CD4-positive, alpha-beta T cell (primary cell): Measurements from ENCODE around the gene CINP. TPM values are rescaled to one million over a fixed set of nuclear protein-coding genes. Genes with fewer than 3 reads are reported as not detected.

Experiments used
- ATAC-seq: fragments of 200-7000 bp; cut with Tn5 transposase; one replicate; pipeline ENCODE4 v1.10.0; 2022; ENCODE audit warnings: mild to moderate bottlenecking; ENCODE audit not compliant: poor library complexity
- CTCF ChIA-PET: fragments of 350-600 bp; sonication (Branson Sonifier 250); formaldehyde crosslinking; loops from one replicate; lab custom pipeline; 2021; ENCODE audit warnings: antibody characterized with exemption, inconsistent platforms; lab: Charles Lee
- POLR2A ChIA-PET: fragments of 350-600 bp; sonication (Branson Sonifier 250); formaldehyde crosslinking; loops from one replicate; lab custom pipeline; 2021; ENCODE audit warnings: antibody characterized with exemption, inconsistent platforms; lab: Charles Lee
- DNase-seq, 14 experiments: peaks; one replicate each; pipeline ENCODE4 v3.0.0-alpha.2; 2013 to 2020; ENCODE audit warnings: mixed read lengths in 2 of 14
- H3K27ac ChIP-seq, 2 donors: one replicate each; pipeline versions ENCODE4 v1.5.1 to v1.7.0; 2013; ENCODE audit warnings: low read length in 2 of 2, low read depth in 1 of 2, mild to moderate bottlenecking in 1 of 2
- H3K27me3 ChIP-seq, 2 experiments: 1 replicate in 1 of 2; 2 replicates in 1 of 2; pipeline versions ENCODE4 v1.6.1 to v1.7.0; 2013; ENCODE audit warnings: low read length in 2 of 2, control low read depth in 1 of 2, mild to moderate bottlenecking in 1 of 2, moderate library complexity in 1 of 2; ENCODE audit not compliant: insufficient read depth in 2 of 2, control insufficient read depth in 1 of 2
- H3K36me3 ChIP-seq: one replicate; pipeline ENCODE4 v1.6.1; 2013; ENCODE audit warnings: low read length, control low read depth; ENCODE audit not compliant: insufficient read depth
- H3K4me1 ChIP-seq: one replicate; pipeline ENCODE4 v1.6.1; 2013; ENCODE audit warnings: low read length, control low read depth; ENCODE audit not compliant: insufficient read depth
- H3K4me3 ChIP-seq: one replicate; pipeline ENCODE4 v1.5.1; 2013; ENCODE audit warnings: mild to moderate bottlenecking, low read length, moderate library complexity
- H3K9me3 ChIP-seq, 2 experiments: 1 replicate in 1 of 2; 2 replicates in 1 of 2; pipeline versions ENCODE4 v1.6.1 to v1.7.0; 2013; ENCODE audit warnings: low read length in 2 of 2, mild to moderate bottlenecking in 2 of 2, control low read depth in 1 of 2, moderate library complexity in 1 of 2; ENCODE audit not compliant: control insufficient read depth in 1 of 2, insufficient read depth in 1 of 2
- H3K27ac Mint-ChIP-seq: one replicate; pipeline ENCODE4 v1.8.0; 2020; ENCODE audit warnings: mixed read lengths
- H3K27me3 Mint-ChIP-seq: one replicate; pipeline ENCODE4 v1.8.0; 2021; ENCODE audit warnings: mixed read lengths
- H3K36me3 Mint-ChIP-seq: one replicate; pipeline ENCODE4 v1.8.0; 2021; ENCODE audit warnings: low read depth, mixed read lengths
- H3K4me1 Mint-ChIP-seq: one replicate; pipeline ENCODE4 v1.8.0; 2021; ENCODE audit warnings: low read depth, mixed read lengths
- H3K4me3 Mint-ChIP-seq: one replicate; pipeline ENCODE4 v1.8.0; 2020; ENCODE audit warnings: mild to moderate bottlenecking, mixed read lengths
- H3K9me3 Mint-ChIP-seq: one replicate; pipeline ENCODE4 v1.8.0; 2020; ENCODE audit warnings: mixed read lengths
- intact Hi-C, 2 experiments: fragments of 100-400 bp; cut with DNase I in 1 of 2; cut with micrococcal nuclease in 1 of 2; formaldehyde crosslinking; loops; one replicate each; pipeline versions ENCODE4 v1.15.1 to v1.9.0; 2023 to 2025; cut with DNase I, micrococcal nuclease
- total RNA-seq, 174 experiments: library from RNA in 2 of 174; stranded (reverse) in 2 of 174; gene quantifications; one replicate each; pipeline ENCODE4 v1.2.3 and lab custom pipeline; 2021 to 2026
- TF ChIP-seq, protein P1 (sequence below): fragments of 200-600 bp; IDR thresholded peaks from one replicate; pipeline ENCODE4 v1.8.0; 2022; ENCODE audit warnings: antibody characterized with exemption, mild to moderate bottlenecking

CINP gene
- total RNA-seq, 2 experiments from 2014 or later: 12.6 to 14.5 TPM

DNA sequence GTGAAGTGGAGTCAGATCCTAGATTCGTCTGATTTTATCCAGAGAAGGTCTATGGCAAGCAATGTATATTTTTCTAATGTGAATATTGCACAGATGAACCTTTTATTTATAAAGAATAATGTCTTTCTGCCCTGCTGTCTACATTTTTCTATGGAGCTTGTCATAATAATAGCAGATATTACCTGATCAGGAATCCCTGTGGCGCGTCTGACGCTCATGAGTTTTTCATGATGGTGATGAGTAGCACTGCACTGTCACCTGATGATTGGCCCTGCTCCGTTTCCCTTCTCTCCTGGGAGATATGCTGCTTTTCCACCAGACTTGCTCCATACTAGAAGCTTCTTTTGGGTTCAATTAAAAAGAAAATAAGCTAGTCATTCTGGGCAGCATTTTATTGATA lies 20.5 kb downstream of the CINP start:
- Mint-ChIP-seq H3K4me3 (no peak overlapping the region), H3K27ac (no peak overlapping the region), H3K9me3 (no peaks in the 10 kb centered on the region), H3K36me3 (peaks cover 63% of the 10 kb centered on the region), H3K27me3 (no peaks in the 10 kb centered on the region), H3K4me1 (no peaks in the 10 kb centered on the region)
- H3K4me1 ChIP-seq: no peaks in the 10 kb centered on the region
- intact Hi-C loops: no loop called here
- TF ChIP-seq, protein P1, sequence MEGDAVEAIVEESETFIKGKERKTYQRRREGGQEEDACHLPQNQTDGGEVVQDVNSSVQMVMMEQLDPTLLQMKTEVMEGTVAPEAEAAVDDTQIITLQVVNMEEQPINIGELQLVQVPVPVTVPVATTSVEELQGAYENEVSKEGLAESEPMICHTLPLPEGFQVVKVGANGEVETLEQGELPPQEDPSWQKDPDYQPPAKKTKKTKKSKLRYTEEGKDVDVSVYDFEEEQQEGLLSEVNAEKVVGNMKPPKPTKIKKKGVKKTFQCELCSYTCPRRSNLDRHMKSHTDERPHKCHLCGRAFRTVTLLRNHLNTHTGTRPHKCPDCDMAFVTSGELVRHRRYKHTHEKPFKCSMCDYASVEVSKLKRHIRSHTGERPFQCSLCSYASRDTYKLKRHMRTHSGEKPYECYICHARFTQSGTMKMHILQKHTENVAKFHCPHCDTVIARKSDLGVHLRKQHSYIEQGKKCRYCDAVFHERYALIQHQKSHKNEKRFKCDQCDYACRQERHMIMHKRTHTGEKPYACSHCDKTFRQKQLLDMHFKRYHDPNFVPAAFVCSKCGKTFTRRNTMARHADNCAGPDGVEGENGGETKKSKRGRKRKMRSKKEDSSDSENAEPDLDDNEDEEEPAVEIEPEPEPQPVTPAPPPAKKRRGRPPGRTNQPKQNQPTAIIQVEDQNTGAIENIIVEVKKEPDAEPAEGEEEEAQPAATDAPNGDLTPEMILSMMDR: no peak
- ChIA-PET POLR2A (interaction anchor here (0.6 kb wide), 2 partner anchors 14 to 106 kb away, joined by 3 to 4 read pairs; no protein-coding TSS in a partner anchor), CTCF (no interaction called here)
- no peak overlapping the region for H3K27ac ChIP-seq
- no peaks in the 10 kb centered on the region for H3K27me3 ChIP-seq
- no peak overlapping the region for H3K4me3 ChIP-seq
- H3K9me3 ChIP-seq: no peaks in the 10 kb centered on the region
- H3K36me3 ChIP-seq: peaks cover 64% of the 10 kb centered on the region
- no peak for ATAC-seq
- no peak for DNase-seq

DNA sequence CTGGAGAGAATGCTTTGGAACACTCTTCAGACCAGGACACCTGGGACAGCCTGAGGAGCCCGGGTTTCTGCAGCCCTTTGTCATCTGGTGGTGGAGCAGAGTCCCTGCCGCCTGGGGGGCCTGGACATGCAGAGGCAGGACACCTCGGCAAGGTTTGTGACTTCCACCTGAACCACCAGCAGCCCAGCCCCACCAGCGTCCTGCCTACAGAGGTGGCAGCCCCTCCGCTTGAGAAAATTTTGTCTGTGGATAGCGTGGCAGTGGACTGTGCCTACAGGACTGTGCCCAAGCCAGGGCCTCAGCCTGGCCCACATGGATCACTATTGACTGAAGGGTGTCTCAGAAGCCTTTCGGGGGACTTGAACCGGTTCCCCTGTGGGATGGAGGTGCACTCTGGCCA lies 21.1 kb downstream of the CINP start:
- H3K4me1 Mint-ChIP-seq: no peaks in the 10 kb centered on the region
- no peaks in the 10 kb centered on the region for H3K9me3 Mint-ChIP-seq
- ChIA-PET POLR2A (no interaction called here), CTCF (no interaction called here)
- Histone ChIP-seq H3K27ac (no peak overlapping the region), H3K9me3 (no peaks in the 10 kb centered on the region), H3K27me3 (no peaks in the 10 kb centered on the region), H3K4me1 (no peaks in the 10 kb centered on the region), H3K4me3 (no peak overlapping the region), H3K36me3 (peaks cover 62% of the 10 kb centered on the region)
- H3K36me3 Mint-ChIP-seq: peaks cover 60% of the 10 kb centered on the region
- no peak overlapping the region for H3K4me3 Mint-ChIP-seq
- H3K27ac Mint-ChIP-seq: no peak overlapping the region
- TF ChIP-seq, protein P1: no peak
- no peaks in the 10 kb centered on the region for H3K27me3 Mint-ChIP-seq
- DNase-seq (no peak), ATAC-seq (no peak)
- intact Hi-C loops: no loop called here

DNA sequence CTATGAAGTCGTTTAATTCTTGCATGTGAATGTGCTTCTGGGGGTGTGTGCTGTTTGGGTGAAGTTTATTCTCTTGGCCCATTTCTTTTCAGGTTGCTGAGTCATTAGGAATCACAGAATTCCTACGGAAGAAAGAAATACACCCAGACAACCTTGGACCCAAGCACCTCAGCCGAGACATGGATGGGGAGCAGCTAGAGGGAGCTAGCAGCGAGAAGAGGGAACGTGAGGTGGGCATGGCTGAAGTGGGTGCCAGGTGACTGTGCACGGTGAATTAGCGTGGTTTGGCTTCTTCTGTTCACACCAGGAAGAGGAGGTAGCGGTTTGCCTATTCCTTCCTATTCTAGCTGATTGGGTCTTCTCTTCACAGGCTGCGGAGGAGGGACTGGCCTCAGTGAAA lies 24.0 kb downstream of the CINP start:
- Mint-ChIP-seq H3K36me3 (peaks cover 62% of the 10 kb centered on the region), H3K27me3 (no peaks in the 10 kb centered on the region)
- H3K4me1 ChIP-seq: no peaks in the 10 kb centered on the region

More for the DNA sequence above, 24.0 kb downstream of the CINP start:
- Mint-ChIP-seq H3K27ac (no peak overlapping the region), H3K9me3 (no peaks in the 10 kb centered on the region), H3K4me3 (no peak overlapping the region), H3K4me1 (no peaks in the 10 kb centered on the region)
- no peak overlapping the region for H3K4me3 ChIP-seq
- H3K27me3 ChIP-seq: no peaks in the 10 kb centered on the region
- TF ChIP-seq, protein P1: no peak
- H3K9me3 ChIP-seq: no peaks in the 10 kb centered on the region
- H3K27ac ChIP-seq: no peak overlapping the region
- ATAC-seq (no peak), DNase-seq (no peak)
- ChIA-PET CTCF (no interaction called here), POLR2A (no interaction called here)
- intact Hi-C loops: no loop called here
- H3K36me3 ChIP-seq: peaks cover 55% of the 10 kb centered on the region
